ENCODE measurements around the gene TPD52L1.

The TPD52L1 gene

GRCh38 chr6:125188594-125189203 is 35.1 kb downstream of the TPD52L1 start:
- no peak for TF ChIP-seq CTCF (conservative IDR thresholded peaks at IDR 0.05; ENCODE audit: low read length)
- H3K4me3 ChIP-seq (ENCODE audit: low read length): no peak overlapping the region
- DNase-seq (ENCODE audit: low read depth): no peak

DNA sequence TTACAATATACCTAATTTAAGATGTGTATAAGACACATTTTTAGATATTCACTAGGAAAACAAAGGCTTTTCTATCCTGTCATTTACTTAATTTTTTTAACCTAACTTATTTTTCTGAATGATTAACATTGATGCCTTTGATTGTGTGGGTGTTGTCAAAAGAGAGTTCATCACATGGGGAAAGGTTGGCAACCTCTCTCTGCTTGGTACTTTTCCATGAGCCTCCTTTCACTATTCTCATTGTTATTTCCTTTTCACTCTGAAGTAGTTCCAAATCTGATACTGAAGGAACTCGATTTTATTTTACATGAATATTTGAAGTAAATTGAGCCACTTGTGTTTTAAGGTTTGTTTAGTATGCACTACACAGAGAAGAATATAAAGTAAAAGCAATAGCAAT is 35.9 kb downstream of the TPD52L1 start:
- no peak for DNase-seq (ENCODE audit: low read depth)
- TF ChIP-seq CTCF (conservative IDR thresholded peaks at IDR 0.05; ENCODE audit: low read length): no peak

DNA sequence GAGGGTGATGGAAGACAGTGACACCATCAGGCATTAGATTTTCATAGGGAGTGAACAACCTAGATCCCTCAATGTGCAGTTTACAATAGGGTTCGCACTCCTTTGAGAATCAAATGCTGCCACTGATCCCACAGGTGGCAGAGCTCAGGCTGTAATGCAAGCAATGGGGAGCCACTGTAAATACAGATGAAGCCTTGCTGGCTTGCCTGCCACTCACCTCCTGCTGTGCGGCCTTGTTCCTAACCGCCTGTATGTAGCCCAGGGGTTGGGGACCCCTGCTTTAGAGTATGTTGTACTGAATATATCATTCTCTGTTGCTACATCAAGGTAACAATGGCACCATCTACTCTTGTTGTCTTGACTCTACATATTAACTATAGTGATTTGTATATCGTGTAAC is 37.1 kb downstream of the TPD52L1 start:
- DNase-seq (ENCODE audit: low read depth): no peak
- TF ChIP-seq CTCF (conservative IDR thresholded peaks at IDR 0.05; ENCODE audit: low read length): no peak
- no peak overlapping the region for H3K4me3 ChIP-seq (ENCODE audit: low read length)

More for the DNA sequence above, 35.9 kb downstream of the TPD52L1 start:
- H3K4me3 ChIP-seq (ENCODE audit: low read length): no peak overlapping the region

DNA sequence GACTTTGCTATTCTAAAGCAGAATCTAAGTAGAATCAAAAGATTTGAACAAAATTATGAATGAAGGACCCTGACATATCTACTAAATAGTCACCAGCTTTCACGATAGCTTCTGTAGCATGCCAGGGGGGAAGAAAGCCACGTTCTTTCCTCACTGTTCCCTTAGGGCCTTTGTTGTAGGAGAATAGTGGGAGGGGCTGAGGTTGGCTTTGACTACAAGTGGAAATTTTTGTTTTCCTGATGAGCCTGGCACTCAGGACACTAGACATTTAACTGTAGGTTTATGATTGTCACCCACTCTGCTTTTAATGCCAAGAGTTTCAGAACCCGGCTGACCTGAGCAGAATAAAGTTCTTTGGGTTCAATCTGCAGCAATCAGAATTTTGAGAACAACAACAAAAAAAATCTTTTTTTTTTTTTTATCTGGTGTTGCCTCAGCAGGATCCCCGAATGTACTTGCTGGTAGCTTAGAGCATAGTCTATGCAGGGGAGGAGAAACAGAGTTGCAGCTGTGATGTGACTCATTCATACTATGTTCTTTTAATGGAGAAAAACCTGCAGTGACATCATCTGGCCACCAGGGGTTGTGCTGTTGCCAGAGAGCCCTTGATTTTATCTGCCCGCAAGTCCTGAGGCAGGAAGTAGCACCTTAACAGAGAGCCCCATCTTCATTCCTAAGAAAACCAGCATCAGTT is 38.5 kb downstream of the TPD52L1 start:
- no peak overlapping the region for H3K4me3 ChIP-seq (ENCODE audit: low read length)
- peak; percentile 75 for DNase-seq (ENCODE audit: low read depth)
- peak; percentile 67 for TF ChIP-seq CTCF (conservative IDR thresholded peaks at IDR 0.05; ENCODE audit: low read length)

DNA sequence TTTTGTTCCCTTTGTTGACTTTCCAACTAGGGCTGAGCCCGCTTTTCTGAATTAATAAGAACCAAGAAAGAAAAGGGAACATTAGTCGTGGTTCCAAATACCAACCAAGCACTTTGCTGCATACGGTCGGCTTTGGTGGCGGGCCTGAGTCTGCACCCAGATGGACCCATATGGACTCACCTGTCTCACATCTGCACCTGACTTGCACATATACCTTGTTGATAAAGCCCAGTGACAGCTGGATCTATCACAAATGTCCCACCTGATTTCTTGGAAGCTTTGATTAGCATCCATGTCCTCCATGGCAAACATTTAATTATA is 39.0 kb downstream of the TPD52L1 start:
- H3K4me3 ChIP-seq (ENCODE audit: low read length): no peak overlapping the region
- no peak for DNase-seq (ENCODE audit: low read depth)
- no peak for TF ChIP-seq CTCF (conservative IDR thresholded peaks at IDR 0.05; ENCODE audit: low read length)

DNA sequence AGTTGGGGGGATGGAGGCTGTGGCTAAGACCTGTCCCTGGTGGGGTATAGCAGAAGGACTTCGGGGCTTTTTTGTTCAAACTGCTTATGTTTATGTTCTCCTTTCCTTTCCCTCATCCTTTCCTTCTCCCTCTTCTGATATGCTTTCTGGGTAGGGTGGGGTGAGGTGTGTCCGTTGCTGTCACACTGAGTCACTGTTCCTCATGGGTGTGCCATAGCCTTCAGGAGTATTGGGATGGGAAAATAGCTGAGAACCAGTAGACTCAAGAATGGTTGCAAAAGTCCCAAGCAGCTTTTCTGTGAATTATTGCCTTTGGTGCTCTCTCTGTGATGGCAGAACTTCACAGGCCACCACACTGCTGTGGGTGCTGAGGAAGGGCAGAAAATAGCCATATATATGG is 39.6 kb downstream of the TPD52L1 start:
- TF ChIP-seq CTCF (conservative IDR thresholded peaks at IDR 0.05; ENCODE audit: low read length): no peak
- H3K4me3 ChIP-seq (ENCODE audit: low read length): no peak overlapping the region
- no peak for DNase-seq (ENCODE audit: low read depth)

GRCh38 chr6:125194941-125195340 is 41.4 kb downstream of the TPD52L1 start:
- no peak for TF ChIP-seq CTCF (conservative IDR thresholded peaks at IDR 0.05; ENCODE audit: low read length)
- no peak overlapping the region for H3K4me3 ChIP-seq (ENCODE audit: low read length)
- no peak for DNase-seq (ENCODE audit: low read depth)
